CD4-positive, alpha-beta T cell treated with Interleukin-17A for 4 hours (primary cell): Measurements from ENCODE around the gene SLC22A6.
"Not testable (repeated sequence)": the region's sequence is repeated elsewhere in the genome, so short reads cannot be mapped to it uniquely, and the experiment has no call there.

ENCODE experiments used
- DNase-seq: peaks from one replicate; pipeline ENCODE4 v3.0.0-alpha.2; 2020; ENCODE audit warnings: mixed read lengths

SLC22A6 gene

GRCh38 chr11:62983536-62984199 is 1.1 kb downstream of the SLC22A6 start:
- no peak for DNase-seq

- DNase-seq: no peak
Observed at GRCh38 chr11:62981743-62982142, 3.0 kb downstream of the SLC22A6 start.

- DNase-seq: no peak
Observed at GRCh38 chr11:62980133-62980760, 4.5 kb downstream of the SLC22A6 start.

DNA sequence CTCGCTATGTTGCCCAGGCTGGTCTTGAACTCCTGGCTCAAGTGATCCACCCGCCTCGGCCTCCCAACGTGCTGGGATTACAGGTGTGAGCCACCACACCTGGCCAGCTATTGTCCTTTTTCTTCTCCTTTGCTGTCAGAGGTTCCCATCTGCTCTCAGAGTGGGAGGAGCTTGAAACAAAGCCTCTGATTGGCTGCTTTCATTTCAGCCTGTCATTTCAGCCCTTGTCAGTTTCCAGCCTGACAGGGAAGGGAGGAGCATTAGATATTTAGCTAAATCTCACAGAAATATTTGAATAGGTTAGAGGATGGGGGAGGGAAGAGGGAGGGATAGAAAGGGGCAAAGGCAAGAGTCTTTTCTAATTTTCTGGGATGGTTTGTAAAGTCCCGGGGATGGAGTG is 8.7 kb downstream of the SLC22A6 start:
- no peak for DNase-seq

- DNase-seq: peak; percentile 15
Observed at GRCh38 chr11:62974848-62975522, 9.8 kb downstream of the SLC22A6 start.

DNA sequence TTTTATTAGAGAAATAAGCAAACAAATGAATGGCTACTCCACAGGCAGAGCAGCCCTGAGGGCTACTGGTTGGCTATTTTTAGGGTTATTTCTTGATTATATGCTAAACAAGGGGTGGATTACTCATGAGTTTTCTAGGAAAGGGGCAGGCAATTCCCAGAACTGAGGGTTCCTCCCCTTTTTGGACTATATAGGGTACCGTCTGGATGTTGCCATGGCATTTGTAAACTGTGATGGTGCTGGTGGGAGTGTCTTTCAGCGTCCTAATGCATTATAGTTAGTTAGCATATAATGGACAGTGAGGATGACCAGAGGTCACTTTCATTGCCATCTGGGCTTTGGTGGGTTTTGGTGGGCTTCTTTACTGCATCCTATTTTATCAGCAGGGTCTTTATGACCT is 19.2 kb downstream of the SLC22A6 start:
- no peak for DNase-seq

DNA sequence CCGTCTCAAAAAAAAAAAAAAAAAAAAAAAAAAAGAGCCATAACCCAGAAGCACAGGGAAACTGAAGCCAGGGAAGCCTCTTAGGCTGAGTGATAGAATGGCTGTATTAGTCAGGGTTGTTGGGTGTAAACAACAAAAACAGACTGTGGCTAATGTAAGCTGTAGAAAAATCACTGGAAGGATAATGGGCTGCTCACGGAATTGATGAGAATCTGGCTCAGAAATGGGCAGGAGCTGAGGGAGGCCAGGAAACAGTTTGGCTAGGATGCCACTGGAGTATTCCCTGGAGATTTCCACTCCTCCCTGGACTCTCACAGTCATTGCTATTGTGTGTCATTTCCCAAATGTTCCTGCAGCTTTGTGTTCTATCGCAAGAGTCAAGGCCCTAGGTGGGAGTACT is 22.4 kb downstream of the SLC22A6 start:
- DNase-seq: no peak

DNA sequence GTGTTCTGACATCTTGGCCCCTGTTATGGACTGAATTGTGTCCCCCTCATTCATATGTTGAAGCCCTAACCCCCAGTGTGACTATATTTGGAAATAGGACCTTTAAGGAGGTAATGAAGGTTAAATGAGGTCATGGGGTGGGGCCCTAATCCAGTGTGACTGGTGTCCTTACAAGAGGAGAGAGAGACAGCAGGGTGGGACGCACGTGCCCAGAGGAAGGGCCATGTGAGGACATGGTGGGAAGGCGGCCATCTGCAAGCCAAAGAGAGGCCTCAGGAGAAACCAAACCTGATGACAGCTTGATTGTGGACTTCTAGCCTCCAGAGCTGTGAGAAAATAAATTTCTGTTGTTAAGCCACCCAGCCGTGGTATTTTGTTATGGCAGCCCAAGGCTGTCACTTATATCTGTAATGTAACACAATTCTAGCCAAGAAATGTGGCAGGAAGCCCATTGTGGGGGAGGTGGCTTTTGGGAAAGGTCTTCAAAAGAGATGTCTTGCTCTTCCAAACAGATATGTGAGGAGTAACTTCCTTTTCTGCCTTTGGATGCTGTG is 23.7 kb downstream of the SLC22A6 start:
- no peak for DNase-seq

DNA sequence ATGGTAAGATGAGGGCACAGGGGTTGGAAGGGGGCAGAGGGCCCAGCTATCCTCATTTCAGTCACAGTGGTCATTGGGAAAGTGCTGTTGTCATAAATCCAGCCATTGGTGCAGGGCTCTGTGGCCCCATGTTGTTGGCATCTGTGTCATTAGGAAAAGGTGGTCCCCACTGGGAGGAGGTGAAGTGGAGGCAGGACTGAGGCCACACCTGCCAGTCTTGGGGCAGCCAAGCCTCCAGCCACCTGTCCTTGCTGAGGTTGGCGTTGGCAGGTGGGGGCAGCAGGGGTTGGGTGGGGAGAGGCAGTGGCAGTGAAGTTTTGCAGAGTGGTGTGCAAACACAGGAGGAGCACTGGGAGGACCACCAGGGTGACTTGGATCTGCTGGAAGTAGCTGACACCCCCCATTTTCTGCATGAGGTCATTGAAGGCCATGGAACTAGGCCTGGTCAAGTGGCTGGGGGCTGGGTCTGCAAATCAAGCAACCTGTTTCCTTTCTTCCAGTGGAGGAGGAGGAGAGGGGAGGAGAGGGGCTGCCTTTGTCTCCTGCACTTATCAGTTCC is 25.3 kb downstream of the SLC22A6 start:
- no peak for DNase-seq

- DNase-seq: no peak
Observed at GRCh38 chr11:62958547-62959421, 26.0 kb downstream of the SLC22A6 start.

- DNase-seq: no peak
Observed at GRCh38 chr11:62957147-62957546, 27.6 kb downstream of the SLC22A6 start.

- DNase-seq: no peak
Observed at GRCh38 chr11:62954478-62954877, 30.3 kb downstream of the SLC22A6 start.

DNA sequence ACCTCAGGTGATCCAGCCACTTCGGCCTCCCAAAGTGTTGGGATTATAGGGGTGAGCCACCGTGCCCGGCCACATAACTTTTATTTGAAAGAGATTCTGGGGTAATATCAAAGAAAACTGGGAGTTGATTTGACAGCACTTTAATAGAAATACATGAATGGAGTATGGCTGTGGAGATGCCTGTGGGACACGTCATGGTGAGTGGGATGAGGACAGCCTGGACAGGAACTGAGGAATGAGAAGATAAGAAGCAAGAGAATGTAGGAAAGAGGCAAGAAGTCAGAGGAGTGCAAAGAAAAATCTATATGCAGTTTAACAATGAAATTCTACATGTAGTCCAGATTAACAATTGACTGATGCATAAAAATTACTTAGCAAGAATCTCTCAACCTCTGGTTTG is 31.0 kb downstream of the SLC22A6 start:
- DNase-seq: no peak

GRCh38 chr11:62948765-62949320 is 35.9 kb downstream of the SLC22A6 start:
- DNase-seq: no peak

GRCh38 chr11:62945538-62945937 is 39.2 kb downstream of the SLC22A6 start:
- not testable (repeated sequence) for DNase-seq

GRCh38 chr11:62937528-62937927 is 47.2 kb downstream of the SLC22A6 start:
- not testable (repeated sequence) for DNase-seq

DNA sequence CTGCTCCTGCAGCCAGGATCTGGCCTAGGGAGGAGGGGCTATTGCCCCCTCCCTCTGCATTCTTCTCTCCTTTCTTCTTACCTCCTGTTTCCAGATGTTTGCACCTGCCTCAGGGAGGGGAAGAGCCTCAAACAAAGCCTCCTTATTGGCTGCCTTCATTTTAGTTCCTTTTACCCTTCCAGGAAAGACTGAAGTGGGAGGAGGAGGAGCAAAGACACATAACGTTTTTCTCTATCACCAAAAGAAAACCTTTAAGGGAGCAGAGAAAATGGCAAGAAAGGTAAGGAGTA is 50.3 kb downstream of the SLC22A6 start:
- no peak for DNase-seq

DNA sequence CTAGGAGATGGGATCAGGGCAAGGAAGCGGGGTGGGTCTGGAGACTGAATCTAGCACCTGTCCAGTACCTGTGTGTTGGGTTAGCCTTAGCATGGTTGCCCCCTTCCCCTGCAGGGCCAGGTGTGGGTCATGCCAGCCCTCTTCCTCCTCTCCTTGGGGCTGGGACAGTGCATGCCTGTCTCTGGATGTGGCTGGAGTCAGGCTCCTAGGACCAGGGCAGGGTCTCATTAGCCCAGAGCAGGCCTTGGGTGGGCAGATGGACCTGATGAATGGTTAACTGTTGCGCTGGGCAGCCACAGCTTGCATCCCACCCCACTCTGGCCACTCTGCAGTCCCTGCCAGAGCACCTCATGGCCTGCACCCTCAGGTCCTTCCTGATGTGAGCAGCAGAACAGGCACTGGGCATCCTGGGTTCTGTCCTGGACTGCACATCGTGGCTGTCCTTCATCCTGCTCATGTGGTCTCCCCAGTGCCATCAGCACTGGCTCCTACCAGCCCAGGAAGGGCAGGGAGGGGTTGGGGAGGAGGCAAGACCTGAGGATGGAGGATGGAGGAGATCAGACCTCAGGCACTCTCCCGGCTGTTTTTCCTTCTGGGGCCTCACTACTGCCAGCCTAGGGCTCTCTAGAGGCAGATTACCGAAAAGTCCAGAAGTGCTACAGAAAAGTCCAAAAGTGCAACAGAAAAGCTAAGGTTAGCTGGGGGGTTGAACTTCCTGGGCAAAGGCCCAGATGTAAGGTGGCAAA is 50.8 kb downstream of the SLC22A6 start:
- no peak for DNase-seq

- no peak for DNase-seq
Observed at GRCh38 chr11:62933285-62933684, 51.5 kb downstream of the SLC22A6 start.

- no peak for DNase-seq
Observed at GRCh38 chr11:62931499-62932278, 53.1 kb downstream of the SLC22A6 start.

GRCh38 chr11:62930666-62931065 is 54.1 kb downstream of the SLC22A6 start:
- DNase-seq: no peak
